OCI-LY7 (cell line): ENCODE results near the gene PUDP. TPM values are rescaled to one million over a fixed set of nuclear protein-coding genes. Genes with fewer than 3 reads are reported as not detected.
A peak's percentile ranks its signal among the peaks of the same experiment; 100 is the strongest.

Source experiments
- BruUV-seq: library from RNA; stranded (reverse); fragments of 400-500 nt; replicated peaks from 2 replicates; lab custom pipeline; 2021; lab: Mats Ljungman, UMichigan
- CTCF ChIA-PET: fragments of 300-600 bp; sonication (Branson Sonifier 250); formaldehyde crosslinking; loops from one replicate; lab custom pipeline; 2022; ENCODE audit warnings: antibody characterized with exemption; ENCODE audit not compliant: unreplicated experiment; lab: Charles Lee
- POLR2A ChIA-PET: fragments of 300-600 bp; sonication (Branson Sonifier 250); formaldehyde crosslinking; loops from one replicate; lab custom pipeline; 2022; ENCODE audit warnings: antibody characterized with exemption; lab: Charles Lee
- DNase-seq: peaks from one replicate; pipeline ENCODE4 v3.0.0-alpha.2; 2015; ENCODE audit warnings: low spot score
- H2AFZ ChIP-seq: fragments of 200-600 bp; sonication (generic), shearing (Covaris generic); 2 replicates; pipeline ENCODE4 v1.6.1; 2014; ENCODE audit warnings: mild to moderate bottlenecking, antibody characterized with exemption, low read length, moderate library complexity
- H3K27ac ChIP-seq: fragments of 200-600 bp; sonication (generic); 2 replicates; pipeline ENCODE4 v1.5.1; 2014; ENCODE audit warnings: mixed run types, low read depth, mild to moderate bottlenecking, moderate library complexity, low read length, inconsistent platforms; ENCODE audit not compliant: poor library complexity, severe bottlenecking
- H3K36me3 ChIP-seq: fragments of 200-600 bp; sonication (generic); 2 replicates; pipeline ENCODE4 v1.6.1; 2014; ENCODE audit warnings: mild to moderate bottlenecking, antibody characterized with exemption, low read length, moderate library complexity, mixed read lengths; ENCODE audit not compliant: insufficient read depth
- H3K4me1 ChIP-seq: fragments of 200-600 bp; sonication (generic); 2 replicates; pipeline ENCODE4 v1.5.1; 2014; ENCODE audit warnings: mild to moderate bottlenecking, low read length; ENCODE audit not compliant: insufficient read depth, poor library complexity, severe bottlenecking
- H3K4me2 ChIP-seq: fragments of 200-600 bp; sonication (generic); 2 replicates; pipeline ENCODE4 v1.6.1; 2014; ENCODE audit warnings: mild to moderate bottlenecking, low read length
- H3K4me3 ChIP-seq: fragments of 200-600 bp; sonication (generic); 2 replicates; pipeline ENCODE4 v1.5.1; 2014; ENCODE audit warnings: mild to moderate bottlenecking, low read depth, low read length; ENCODE audit not compliant: poor library complexity, severe bottlenecking
- H3K79me2 ChIP-seq: fragments of 200-600 bp; sonication (generic); 2 replicates; pipeline ENCODE4 v1.6.1; 2016; ENCODE audit warnings: low read depth, mild to moderate bottlenecking, low read length, moderate library complexity, mixed read lengths; ENCODE audit not compliant: insufficient read depth
- H3K9me2 ChIP-seq: fragments of 200-600 bp; sonication (generic); 2 replicates; pipeline ENCODE4 v1.6.1; 2016; ENCODE audit warnings: mild to moderate bottlenecking, low read length, mixed read lengths; ENCODE audit not compliant: insufficient read depth
- H3K9me3 ChIP-seq: fragments of 200-600 bp; sonication (generic); 2 replicates; pipeline ENCODE4 v1.6.1; 2014; ENCODE audit warnings: mild to moderate bottlenecking, mixed run types, low read length, mixed read lengths
- H4K20me1 ChIP-seq: fragments of 200-600 bp; sonication (generic); 2 replicates; pipeline ENCODE4 v1.6.1; 2014; ENCODE audit warnings: mild to moderate bottlenecking, antibody characterized with exemption, low read length, moderate library complexity, mixed read lengths; ENCODE audit not compliant: insufficient read depth
- CTCF ChIP-seq: fragments of 200-600 bp; sonication (generic); conservative IDR thresholded peaks from 2 replicates; pipeline ENCODE4 v1.5.1; 2014; ENCODE audit warnings: mild to moderate bottlenecking, antibody characterized with exemption, low read length, moderate library complexity, mixed read lengths
- EZH2phosphoT487 ChIP-seq: fragments of 200-600 bp; sonication (generic); IDR thresholded peaks from 2 replicates; pipeline ENCODE4 v1.6.1; 2018; ENCODE audit warnings: low read depth, borderline replicate concordance, mild to moderate bottlenecking, mixed run types, antibody characterized with exemption, low read length, moderate library complexity, mixed read lengths
- intact Hi-C: fragments of 100-400 bp; cut with micrococcal nuclease; formaldehyde crosslinking; loops from one replicate; pipeline ENCODE4 v1.10.0; 2022; ENCODE audit not compliant: unreplicated experiment
- total RNA-seq, 2 experiments: library from RNA; depleted of rRNA in 1 of 2; stranded (reverse); fragments of >200 nt in 1 of 2; shearing (Covaris generic) in 1 of 2; gene quantifications; 2 replicates each; pipeline ENCODE4 v1.2.3, GENCODE V29; 2014 to 2022

The PUDP gene
- total RNA-seq, 2 experiments from 2014 or later, result 8.8 to 25.7 TPM

GRCh38 chrX:7192871-7193270 lies 44.9 kb upstream of the PUDP start:
- Histone ChIP-seq H3K4me1 (peaks cover 6% of the 10 kb centered on the region), H3K4me2 (no peak overlapping the region), H3K79me2 (no peaks in the 10 kb centered on the region), H2AFZ (no peak overlapping the region), H4K20me1 (no peaks in the 10 kb centered on the region), H3K36me3 (no peaks in the 10 kb centered on the region), H3K9me3 (no peaks in the 10 kb centered on the region), H3K4me3 (no peak overlapping the region), H3K9me2 (no peaks in the 10 kb centered on the region), H3K27ac (no peak overlapping the region)
- TF ChIP-seq EZH2phosphoT487 (no peak), CTCF (no peak)
- CTCF ChIA-PET, result no interaction called here
- DNase-seq, result no peak
- BruUV-seq, result no TSS peak
- intact Hi-C loops, result no loop called here
- POLR2A ChIA-PET, result interaction anchor here (0.7 kb wide), 1 partner anchor 134 kb away, joined by 3 read pairs; no protein-coding TSS in a partner anchor

GRCh38 chrX:7191681-7192110 lies 43.7 kb upstream of the PUDP start:
- TF ChIP-seq CTCF (peak; percentile 60), EZH2phosphoT487 (no peak)
- Histone ChIP-seq H3K4me3 (no peak overlapping the region), H3K36me3 (no peaks in the 10 kb centered on the region), H3K79me2 (no peaks in the 10 kb centered on the region), H3K27ac (no peak overlapping the region), H4K20me1 (no peaks in the 10 kb centered on the region), H3K9me3 (no peaks in the 10 kb centered on the region), H2AFZ (no peak overlapping the region), H3K4me2 (no peak overlapping the region), H3K9me2 (no peaks in the 10 kb centered on the region), H3K4me1 (peaks cover 6% of the 10 kb centered on the region)
- ChIA-PET CTCF (interaction anchor here (0.7 kb wide), 2 partner anchors 76 to 734 kb away, joined by 3 read pairs; no protein-coding TSS in a partner anchor), POLR2A (interaction anchor here (0.5 to 0.6 kb wide), 2 partner anchors 369 to 758 kb away, joined by 3 to 4 read pairs; no protein-coding TSS in a partner anchor)
- peak; percentile 14 for DNase-seq
- BruUV-seq, result no TSS peak
- intact Hi-C loops, result no loop called here

GRCh38 chrX:7190157-7190556 lies 42.2 kb upstream of the PUDP start:
- no peak overlapping the region; the same call in 1 of the 2 replicates for H3K4me2 ChIP-seq
- intact Hi-C loops, result no loop called here
- BruUV-seq, result no TSS peak
- POLR2A ChIA-PET, result no interaction called here
- H4K20me1 ChIP-seq, result no peaks in the 10 kb centered on the region
- CTCF ChIA-PET, result interaction anchor here (0.6 to 0.8 kb wide), 2 partner anchors 11 to 39 kb away, joined by 3 read pairs; no protein-coding TSS in a partner anchor
- no peaks in the 10 kb centered on the region for H3K9me2 ChIP-seq
- H3K4me3 ChIP-seq, result no peak overlapping the region
- H3K36me3 ChIP-seq, result no peaks in the 10 kb centered on the region
- peak; percentile 51 for TF ChIP-seq CTCF
- TF ChIP-seq EZH2phosphoT487, result no peak
- peak overlapping the region; percentile 22 for H3K27ac ChIP-seq
- no peak overlapping the region for H2AFZ ChIP-seq
- peaks cover 6% of the 10 kb centered on the region for H3K4me1 ChIP-seq
- no peaks in the 10 kb centered on the region for H3K79me2 ChIP-seq
- H3K9me3 ChIP-seq, result no peaks in the 10 kb centered on the region
- peak; percentile 45 for DNase-seq
